ENCODE measurements around the gene ZNF112. TPM values are rescaled to one million over a fixed set of nuclear protein-coding genes. Genes with fewer than 3 reads are reported as not detected.
"Not testable (repeated sequence)": the region's sequence is repeated elsewhere in the genome, so short reads cannot be mapped to it uniquely, and the experiment has no call there.

Gene ZNF112
- total and polyA plus RNA-seq, 4 donors = 8.5 to 17.1 (median 14.7) TPM

DNA sequence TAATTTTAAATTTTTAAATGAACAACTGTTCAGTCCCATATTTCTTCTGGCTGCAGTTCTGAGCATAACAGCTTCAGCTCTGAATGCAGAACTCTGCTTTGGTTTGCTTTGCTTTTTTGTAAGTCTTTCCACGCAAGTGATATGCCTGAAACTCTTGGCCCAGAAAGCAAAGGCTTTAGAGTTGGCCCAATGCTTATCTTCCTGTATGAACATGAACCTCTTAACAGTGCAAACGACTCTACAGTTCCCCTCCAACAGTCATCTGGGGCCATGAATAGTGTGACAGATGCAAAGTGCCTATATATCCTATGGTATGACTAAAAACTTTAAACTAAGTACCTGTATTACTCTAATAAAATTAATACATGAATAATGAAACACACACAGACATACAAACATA is 14.7 kb downstream of the ZNF112 start:
- Histone ChIP-seq H3K27ac (ENCODE audit: low read depth, low read length) (no peak overlapping the region), H3K27me3 (ENCODE audit: control insufficient read depth, insufficient read depth, low read length) (no peaks in the 10 kb centered on the region), H3K36me3 (ENCODE audit: control insufficient read depth, insufficient read depth, low read length) (peaks cover 3% of the 10 kb centered on the region), H3K4me1 (ENCODE audit: control insufficient read depth, insufficient read depth, low read length) (peaks cover 8% of the 10 kb centered on the region), H3K4me3 (ENCODE audit: low read depth, low read length) (no peak overlapping the region), H3K9me3 (ENCODE audit: control insufficient read depth, insufficient read depth, low read length) (peaks cover 1% of the 10 kb centered on the region)
- 100% methylated on average over 1 of the region's 2 CpGs for WGBS (ENCODE audit: insufficient coverage)
- DNase-seq (ENCODE audit: low read depth in 4 of 6, low spot score in 6 of 6) = no peak

DNA sequence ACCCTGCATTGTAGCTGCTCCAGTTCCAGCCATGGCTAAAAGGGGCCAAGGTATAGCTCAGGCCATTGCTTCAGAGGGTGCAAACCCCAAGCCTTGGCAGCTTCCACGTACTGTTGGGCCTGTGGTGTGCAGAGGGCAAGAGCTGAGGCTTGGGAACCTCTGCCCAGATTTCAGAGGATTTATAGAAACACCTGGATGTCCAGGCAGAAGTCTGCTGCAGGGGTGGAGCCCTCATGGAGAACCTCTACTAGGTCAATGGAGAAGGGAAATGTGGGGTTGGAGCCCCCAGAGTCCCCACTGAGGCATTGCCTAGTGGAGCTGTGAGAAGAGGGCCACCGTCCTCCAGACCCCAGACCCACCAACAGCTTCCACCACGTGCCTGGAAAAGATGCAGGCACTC is 21.8 kb downstream of the ZNF112 start:
- H3K27ac ChIP-seq (ENCODE audit: low read depth, low read length); H3K27me3 ChIP-seq (ENCODE audit: control insufficient read depth, insufficient read depth, low read length); H3K4me1 ChIP-seq (ENCODE audit: control insufficient read depth, insufficient read depth, low read length); DNase-seq (ENCODE audit: low read depth in 4 of 6, low spot score in 6 of 6); H3K4me3 ChIP-seq (ENCODE audit: low read depth, low read length): not testable (repeated sequence)
- peaks cover 15% of the 10 kb centered on the region for H3K9me3 ChIP-seq (ENCODE audit: control insufficient read depth, insufficient read depth, low read length)
- 87% methylated on average over 3 of the region's 3 CpGs for WGBS (ENCODE audit: insufficient coverage)
- peaks cover 31% of the 10 kb centered on the region for H3K36me3 ChIP-seq (ENCODE audit: control insufficient read depth, insufficient read depth, low read length)

DNA sequence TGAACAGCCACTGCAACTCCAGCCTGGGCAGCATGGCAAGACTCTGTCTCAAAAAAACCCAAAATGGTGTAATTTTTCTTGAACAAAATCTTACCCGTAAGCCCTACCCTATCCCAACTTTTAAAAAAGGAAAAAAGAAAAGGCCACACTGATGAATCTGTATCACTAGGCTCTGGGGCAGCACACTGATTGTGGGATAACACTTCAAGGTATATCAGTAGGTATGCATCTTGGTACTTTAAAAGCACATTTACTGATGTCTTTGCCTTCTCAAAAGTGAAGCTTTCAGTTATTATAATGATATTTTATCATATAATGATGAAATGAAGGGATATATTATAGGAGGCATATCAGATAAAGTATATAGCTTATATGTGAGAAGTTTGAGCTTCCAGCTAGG is 24.3 kb downstream of the ZNF112 start:
- Histone ChIP-seq H3K36me3 (ENCODE audit: control insufficient read depth, insufficient read depth, low read length) (peaks cover 44% of the 10 kb centered on the region), H3K4me1 (ENCODE audit: control insufficient read depth, insufficient read depth, low read length) (no peaks in the 10 kb centered on the region), H3K27ac (ENCODE audit: low read depth, low read length) (no peak overlapping the region), H3K9me3 (ENCODE audit: control insufficient read depth, insufficient read depth, low read length) (peaks cover 15% of the 10 kb centered on the region), H3K27me3 (ENCODE audit: control insufficient read depth, insufficient read depth, low read length) (no peaks in the 10 kb centered on the region), H3K4me3 (ENCODE audit: low read depth, low read length) (no peak overlapping the region)
- no peak for DNase-seq (ENCODE audit: low read depth in 4 of 6, low spot score in 6 of 6)
- WGBS (ENCODE audit: insufficient coverage) = no CpG with 5 or more reads among the region's 1 CpG

DNA sequence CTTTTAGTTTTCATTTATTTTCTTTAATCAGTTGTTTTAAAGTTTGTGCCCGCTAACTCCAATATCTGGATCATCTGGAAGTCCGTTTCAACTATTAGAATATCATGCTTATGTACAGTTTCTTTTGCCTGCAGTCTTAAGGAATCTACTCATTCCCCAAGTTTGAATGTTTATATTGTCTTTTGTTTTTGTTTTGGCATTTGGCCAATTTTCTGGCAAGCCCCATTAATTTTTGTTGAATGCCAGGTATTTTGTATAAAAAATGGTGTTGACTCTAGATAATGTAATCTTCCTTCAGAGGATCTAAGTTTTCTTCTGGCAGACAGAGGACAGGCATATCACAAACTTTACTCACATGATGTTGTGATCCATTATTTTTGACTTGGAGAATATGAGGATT is 40.6 kb downstream of the ZNF112 start:
- no CpG with 5 or more reads among the region's 2 CpGs for WGBS (ENCODE audit: insufficient coverage)
- peaks cover 3% of the 10 kb centered on the region for H3K9me3 ChIP-seq (ENCODE audit: control insufficient read depth, insufficient read depth, low read length)
- H3K27me3 ChIP-seq (ENCODE audit: control insufficient read depth, insufficient read depth, low read length) = no peaks in the 10 kb centered on the region
- H3K27ac ChIP-seq (ENCODE audit: low read depth, low read length) = no peak overlapping the region
- H3K4me1 ChIP-seq (ENCODE audit: control insufficient read depth, insufficient read depth, low read length) = no peaks in the 10 kb centered on the region
- no peaks in the 10 kb centered on the region for H3K36me3 ChIP-seq (ENCODE audit: control insufficient read depth, insufficient read depth, low read length)
- no peak for DNase-seq (ENCODE audit: low read depth in 4 of 6, low spot score in 6 of 6)
- no peak overlapping the region for H3K4me3 ChIP-seq (ENCODE audit: low read depth, low read length)

GRCh38 chr19:44313231-44313630 is 43.2 kb downstream of the ZNF112 start:
- no peak overlapping the region for H3K4me3 ChIP-seq (ENCODE audit: low read depth, low read length)
- H3K27me3 ChIP-seq (ENCODE audit: control insufficient read depth, insufficient read depth, low read length) = no peaks in the 10 kb centered on the region
- DNase-seq (ENCODE audit: low read depth in 4 of 6, low spot score in 6 of 6) = no peak
- no peak overlapping the region for H3K27ac ChIP-seq (ENCODE audit: low read depth, low read length)
- no CpG with 5 or more reads among the region's 1 CpG for WGBS (ENCODE audit: insufficient coverage)
- H3K4me1 ChIP-seq (ENCODE audit: control insufficient read depth, insufficient read depth, low read length) = no peaks in the 10 kb centered on the region
- no peaks in the 10 kb centered on the region for H3K9me3 ChIP-seq (ENCODE audit: control insufficient read depth, insufficient read depth, low read length)
- H3K36me3 ChIP-seq (ENCODE audit: control insufficient read depth, insufficient read depth, low read length) = no peaks in the 10 kb centered on the region

GRCh38 chr19:44308011-44308410 is 48.5 kb downstream of the ZNF112 start:
- peaks cover 2% of the 10 kb centered on the region for H3K36me3 ChIP-seq (ENCODE audit: control insufficient read depth, insufficient read depth, low read length)
- WGBS (ENCODE audit: insufficient coverage) = no CpG with 5 or more reads among the region's 3 CpGs
- H3K4me1 ChIP-seq (ENCODE audit: control insufficient read depth, insufficient read depth, low read length) = peaks cover 3% of the 10 kb centered on the region
- DNase-seq (ENCODE audit: low read depth in 4 of 6, low spot score in 6 of 6) = no peak
- H3K27ac ChIP-seq (ENCODE audit: low read depth, low read length) = no peak overlapping the region
- H3K4me3 ChIP-seq (ENCODE audit: low read depth, low read length) = no peak overlapping the region
- H3K9me3 ChIP-seq (ENCODE audit: control insufficient read depth, insufficient read depth, low read length) = no peaks in the 10 kb centered on the region
- H3K27me3 ChIP-seq (ENCODE audit: control insufficient read depth, insufficient read depth, low read length) = no peaks in the 10 kb centered on the region

DNA sequence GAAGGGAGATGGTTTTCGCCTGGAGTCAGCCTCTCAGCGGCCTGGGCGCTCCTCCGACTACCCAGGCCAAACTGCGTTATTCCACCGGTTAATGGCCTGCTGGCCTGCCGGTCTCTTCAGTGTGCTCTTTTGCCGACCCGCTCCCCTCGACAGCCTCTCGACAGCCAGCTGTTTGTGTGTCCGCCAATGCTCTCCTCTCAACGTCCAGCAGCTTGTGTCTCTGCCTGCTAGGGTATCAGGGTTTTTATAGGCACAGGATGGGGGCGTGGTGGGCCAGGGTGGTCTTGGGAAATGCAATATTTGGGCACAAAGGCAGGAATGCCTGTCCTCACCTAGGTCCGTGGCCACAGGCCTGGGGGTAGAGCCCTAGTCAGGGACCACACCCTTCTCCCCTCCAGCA is 50.2 kb downstream of the ZNF112 start:
- Histone ChIP-seq H3K9me3 (ENCODE audit: control insufficient read depth, insufficient read depth, low read length) (no peaks in the 10 kb centered on the region), H3K27ac (ENCODE audit: low read depth, low read length) (no peak overlapping the region), H3K27me3 (ENCODE audit: control insufficient read depth, insufficient read depth, low read length) (no peaks in the 10 kb centered on the region), H3K4me3 (ENCODE audit: low read depth, low read length) (no peak overlapping the region), H3K4me1 (ENCODE audit: control insufficient read depth, insufficient read depth, low read length) (peaks cover 3% of the 10 kb centered on the region), H3K36me3 (ENCODE audit: control insufficient read depth, insufficient read depth, low read length) (peaks cover 8% of the 10 kb centered on the region)
- 91% methylated on average over 13 of the region's 15 CpGs for WGBS (ENCODE audit: insufficient coverage)
- no peak for DNase-seq (ENCODE audit: low read depth in 4 of 6, low spot score in 6 of 6)

DNA sequence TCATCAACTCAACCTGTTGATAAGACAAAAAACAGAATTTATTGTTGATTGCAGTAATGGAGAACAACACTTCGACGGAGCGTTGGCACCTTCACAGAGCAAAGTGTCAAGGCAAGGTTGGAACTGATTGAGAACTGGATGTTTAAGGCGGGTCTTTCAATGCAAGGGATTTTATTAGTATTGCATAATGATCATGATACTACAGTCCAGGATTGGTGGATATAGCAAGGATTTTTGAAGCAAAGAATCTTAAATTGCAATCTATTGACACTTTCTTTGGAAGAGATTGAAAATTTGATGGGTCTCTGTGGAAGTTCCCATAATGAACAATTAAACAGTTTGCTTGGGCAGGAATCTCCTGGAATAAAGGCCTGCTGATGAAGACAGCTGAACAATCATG is 51.0 kb downstream of the ZNF112 start:
- Histone ChIP-seq H3K27ac (ENCODE audit: low read depth, low read length) (no peak overlapping the region), H3K36me3 (ENCODE audit: control insufficient read depth, insufficient read depth, low read length) (peaks cover 10% of the 10 kb centered on the region), H3K27me3 (ENCODE audit: control insufficient read depth, insufficient read depth, low read length) (no peaks in the 10 kb centered on the region), H3K9me3 (ENCODE audit: control insufficient read depth, insufficient read depth, low read length) (no peaks in the 10 kb centered on the region), H3K4me1 (ENCODE audit: control insufficient read depth, insufficient read depth, low read length) (peaks cover 3% of the 10 kb centered on the region), H3K4me3 (ENCODE audit: low read depth, low read length) (peak overlapping the region; percentile 90)
- DNase-seq (ENCODE audit: low read depth in 4 of 6, low spot score in 6 of 6) = no peak
- whole genome bisulfite sequencing (ENCODE audit: insufficient coverage) = 100% methylated on average over 3 of the region's 4 CpGs

- Histone ChIP-seq H3K9me3 (ENCODE audit: control insufficient read depth, insufficient read depth, low read length) (no peaks in the 10 kb centered on the region), H3K4me1 (ENCODE audit: control insufficient read depth, insufficient read depth, low read length) (peaks cover 3% of the 10 kb centered on the region), H3K27me3 (ENCODE audit: control insufficient read depth, insufficient read depth, low read length) (no peaks in the 10 kb centered on the region), H3K4me3 (ENCODE audit: low read depth, low read length) (peak within 1 kb of the TSS; percentile 90), H3K36me3 (ENCODE audit: control insufficient read depth, insufficient read depth, low read length) (peaks cover 13% of the 10 kb centered on the region), H3K27ac (ENCODE audit: low read depth, low read length) (peak within 1 kb of the TSS; percentile 84)
- 0% methylated on average over 30 of the region's 31 CpGs for WGBS (ENCODE audit: insufficient coverage)
- peak; percentile 89 to 99 (median 93) for DNase-seq (ENCODE audit: low read depth in 4 of 6, low spot score in 6 of 6)
Measured at GRCh38 chr19:44304659-44305193, 51.8 kb downstream of the ZNF112 start, which contains the start of gene ZNF235. TSS of gene ZNF235 (minus strand) at chr19:44305025. CDS start at chr19:44303404, 1,621 bp downstream.

GRCh38 chr19:44303976-44304568 is 52.4 kb downstream of the ZNF112 start:
- DNase-seq (ENCODE audit: low read depth in 4 of 6, low spot score in 6 of 6) = peak in 4 of 6 donors; percentile 2 to 44 (median 12)
- peaks cover 3% of the 10 kb centered on the region for H3K4me1 ChIP-seq (ENCODE audit: control insufficient read depth, insufficient read depth, low read length)
- peak overlapping the region; percentile 90 for H3K4me3 ChIP-seq (ENCODE audit: low read depth, low read length)
- no peaks in the 10 kb centered on the region for H3K9me3 ChIP-seq (ENCODE audit: control insufficient read depth, insufficient read depth, low read length)
- H3K27ac ChIP-seq (ENCODE audit: low read depth, low read length) = peak overlapping the region; percentile 84
- WGBS (ENCODE audit: insufficient coverage) = 0% methylated on average over 9 of the region's 11 CpGs
- H3K27me3 ChIP-seq (ENCODE audit: control insufficient read depth, insufficient read depth, low read length) = no peaks in the 10 kb centered on the region
- H3K36me3 ChIP-seq (ENCODE audit: control insufficient read depth, insufficient read depth, low read length) = peaks cover 19% of the 10 kb centered on the region
